ENCODE results near the gene IGSF8. TPM values are rescaled to one million over a fixed set of nuclear protein-coding genes. Genes with fewer than 3 reads are reported as not detected.

The IGSF8 gene
- total RNA-seq, 6 experiments from 2014 or later, result 9.6 to 12.9 (median 11.2) TPM

DNA sequence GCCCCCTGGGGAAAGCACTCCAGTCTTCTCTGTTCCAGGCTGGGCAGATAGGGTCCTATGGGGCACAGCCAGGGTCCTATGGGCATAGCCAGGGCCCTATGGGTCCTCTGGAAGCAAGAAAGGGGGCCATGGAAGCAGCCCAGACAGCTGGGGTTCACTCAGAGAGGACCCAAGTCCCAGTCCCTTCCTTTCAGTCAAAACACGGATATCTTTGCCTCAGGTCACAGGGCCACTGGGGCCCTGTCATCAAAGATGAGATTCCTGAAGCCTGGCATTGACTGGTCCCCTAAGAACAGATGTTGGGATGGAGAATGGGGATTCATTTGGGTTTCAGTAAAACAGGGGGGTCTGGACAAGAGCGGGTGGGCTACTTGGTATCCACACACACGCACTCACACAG lies 8.5 kb downstream of the IGSF8 start:
- no peaks in the 10 kb centered on the region for H3K9me3 Mint-ChIP-seq
- no peak for DNase-seq
- peaks cover 14% of the 10 kb centered on the region for H3K27me3 Mint-ChIP-seq (ENCODE audit: insufficient read depth)
- TF ChIP-seq, protein P1, sequence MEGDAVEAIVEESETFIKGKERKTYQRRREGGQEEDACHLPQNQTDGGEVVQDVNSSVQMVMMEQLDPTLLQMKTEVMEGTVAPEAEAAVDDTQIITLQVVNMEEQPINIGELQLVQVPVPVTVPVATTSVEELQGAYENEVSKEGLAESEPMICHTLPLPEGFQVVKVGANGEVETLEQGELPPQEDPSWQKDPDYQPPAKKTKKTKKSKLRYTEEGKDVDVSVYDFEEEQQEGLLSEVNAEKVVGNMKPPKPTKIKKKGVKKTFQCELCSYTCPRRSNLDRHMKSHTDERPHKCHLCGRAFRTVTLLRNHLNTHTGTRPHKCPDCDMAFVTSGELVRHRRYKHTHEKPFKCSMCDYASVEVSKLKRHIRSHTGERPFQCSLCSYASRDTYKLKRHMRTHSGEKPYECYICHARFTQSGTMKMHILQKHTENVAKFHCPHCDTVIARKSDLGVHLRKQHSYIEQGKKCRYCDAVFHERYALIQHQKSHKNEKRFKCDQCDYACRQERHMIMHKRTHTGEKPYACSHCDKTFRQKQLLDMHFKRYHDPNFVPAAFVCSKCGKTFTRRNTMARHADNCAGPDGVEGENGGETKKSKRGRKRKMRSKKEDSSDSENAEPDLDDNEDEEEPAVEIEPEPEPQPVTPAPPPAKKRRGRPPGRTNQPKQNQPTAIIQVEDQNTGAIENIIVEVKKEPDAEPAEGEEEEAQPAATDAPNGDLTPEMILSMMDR (IDR thresholded peaks at IDR 0.05), result no peak
- no peak overlapping the region for H3K27ac Mint-ChIP-seq
- no peak overlapping the region for H3K4me3 Mint-ChIP-seq
- H3K36me3 Mint-ChIP-seq (ENCODE audit: low read depth), result no peaks in the 10 kb centered on the region
- H3K4me1 Mint-ChIP-seq (ENCODE audit: low read depth), result no peaks in the 10 kb centered on the region

DNA sequence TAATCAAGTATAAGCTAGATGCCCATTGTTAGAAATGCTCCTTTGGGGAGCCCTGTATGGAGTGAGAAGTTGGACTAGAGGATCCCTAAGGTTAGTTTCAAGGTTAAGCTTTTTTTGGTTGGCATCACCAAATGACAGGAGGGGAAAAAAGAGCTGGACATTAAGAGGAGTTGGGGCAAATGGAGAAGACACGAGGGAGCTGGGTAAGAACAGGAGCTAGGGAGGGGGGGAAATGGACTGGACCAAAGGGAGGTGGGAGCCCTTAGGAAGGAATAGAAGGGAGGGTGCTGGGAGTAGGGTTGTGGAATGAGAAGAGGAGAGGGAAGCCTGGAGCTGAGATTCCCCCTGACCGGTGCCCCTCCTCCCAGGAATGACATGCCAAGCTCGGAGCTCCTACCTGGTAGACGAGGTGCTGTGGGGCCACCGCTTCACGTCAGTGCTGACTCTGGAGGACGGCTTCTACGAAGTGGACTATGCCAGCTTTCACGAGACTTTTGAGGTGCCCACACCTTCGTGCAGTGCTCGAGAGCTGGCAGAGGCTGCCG lies 11.2 kb downstream of the IGSF8 start:
- no peak overlapping the region for H3K4me3 Mint-ChIP-seq
- TF ChIP-seq, protein P1 (IDR thresholded peaks at IDR 0.05), result no peak
- no peaks in the 10 kb centered on the region for H3K4me1 Mint-ChIP-seq (ENCODE audit: low read depth)
- no peaks in the 10 kb centered on the region for H3K36me3 Mint-ChIP-seq (ENCODE audit: low read depth)
- no peak for DNase-seq
- H3K27ac Mint-ChIP-seq, result no peak overlapping the region
- peaks cover 23% of the 10 kb centered on the region for H3K27me3 Mint-ChIP-seq (ENCODE audit: insufficient read depth)
- H3K9me3 Mint-ChIP-seq, result no peaks in the 10 kb centered on the region

DNA sequence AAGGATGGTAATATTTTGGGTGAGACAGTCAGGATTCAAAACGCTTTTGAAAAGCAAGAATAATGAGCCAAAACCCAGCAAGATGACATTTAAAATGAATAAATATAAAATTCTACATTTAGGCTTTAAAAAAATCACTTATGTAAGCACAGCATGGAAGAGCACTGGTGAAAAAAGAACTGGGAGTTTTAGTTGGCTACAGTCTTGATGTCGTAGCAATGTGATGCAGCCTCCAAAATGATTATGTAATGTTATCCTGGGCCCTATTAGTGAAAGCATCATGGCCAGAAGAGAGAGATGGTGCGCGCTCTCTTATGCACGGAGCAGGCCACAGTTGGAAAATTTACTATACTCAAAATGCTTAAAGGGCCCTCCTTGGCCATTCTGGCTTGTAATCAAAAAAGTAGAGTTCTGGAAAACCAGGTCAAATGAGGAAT lies 11.9 kb downstream of the IGSF8 start:
- H3K36me3 Mint-ChIP-seq (ENCODE audit: low read depth), result no peaks in the 10 kb centered on the region
- no peak overlapping the region for H3K27ac Mint-ChIP-seq
- H3K4me1 Mint-ChIP-seq (ENCODE audit: low read depth), result no peaks in the 10 kb centered on the region
- H3K9me3 Mint-ChIP-seq, result no peaks in the 10 kb centered on the region
- peaks cover 26% of the 10 kb centered on the region for H3K27me3 Mint-ChIP-seq (ENCODE audit: insufficient read depth)
- TF ChIP-seq, protein P1 (IDR thresholded peaks at IDR 0.05), result no peak
- no peak overlapping the region for H3K4me3 Mint-ChIP-seq
- no peak for DNase-seq

DNA sequence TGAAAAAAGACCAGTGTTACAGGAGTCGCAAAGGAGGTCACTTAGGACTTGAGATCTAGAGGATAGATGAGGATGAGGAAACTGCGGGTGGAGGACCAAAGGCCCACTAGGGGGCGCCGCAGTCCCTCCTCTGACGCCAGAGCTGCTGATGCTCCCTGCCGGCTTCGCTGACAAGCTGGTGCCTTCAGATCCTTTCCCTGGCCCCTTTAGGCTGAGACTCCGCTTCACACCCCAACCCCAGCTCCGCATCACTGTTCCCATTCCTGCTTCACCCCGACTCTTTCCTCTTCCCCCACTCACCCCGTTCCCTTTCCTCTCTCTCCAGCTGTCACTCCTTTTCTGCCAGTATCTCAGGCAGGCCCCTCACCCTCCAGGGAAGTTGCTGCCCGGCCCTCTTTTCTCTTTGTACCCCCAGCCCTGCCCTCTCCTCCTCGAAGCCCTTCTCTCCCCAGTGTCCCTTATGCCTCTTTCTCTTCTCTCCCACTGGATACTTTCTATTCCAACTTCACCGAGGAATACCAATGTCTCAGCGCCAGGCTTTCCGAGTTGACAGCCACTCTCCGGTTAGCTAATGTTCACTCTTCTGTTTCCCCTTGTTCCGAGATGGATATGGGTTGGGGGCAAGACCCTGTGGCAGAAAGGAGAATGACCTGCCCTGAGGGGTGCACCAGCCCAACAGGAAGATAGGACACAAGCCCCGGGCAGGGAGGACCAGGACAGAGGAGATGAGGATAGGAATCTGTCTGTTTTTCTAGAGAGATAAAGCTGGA lies 12.5 kb downstream of the IGSF8 start:
- H3K27me3 Mint-ChIP-seq (ENCODE audit: insufficient read depth), result peaks cover 31% of the 10 kb centered on the region
- H3K36me3 Mint-ChIP-seq (ENCODE audit: low read depth), result no peaks in the 10 kb centered on the region
- H3K4me3 Mint-ChIP-seq, result no peak overlapping the region
- no peak overlapping the region for H3K27ac Mint-ChIP-seq
- peaks cover 6% of the 10 kb centered on the region for H3K4me1 Mint-ChIP-seq (ENCODE audit: low read depth)
- no peaks in the 10 kb centered on the region for H3K9me3 Mint-ChIP-seq
- TF ChIP-seq, protein P1 (IDR thresholded peaks at IDR 0.05), result peak; percentile 90
- peak; percentile 38 for DNase-seq

DNA sequence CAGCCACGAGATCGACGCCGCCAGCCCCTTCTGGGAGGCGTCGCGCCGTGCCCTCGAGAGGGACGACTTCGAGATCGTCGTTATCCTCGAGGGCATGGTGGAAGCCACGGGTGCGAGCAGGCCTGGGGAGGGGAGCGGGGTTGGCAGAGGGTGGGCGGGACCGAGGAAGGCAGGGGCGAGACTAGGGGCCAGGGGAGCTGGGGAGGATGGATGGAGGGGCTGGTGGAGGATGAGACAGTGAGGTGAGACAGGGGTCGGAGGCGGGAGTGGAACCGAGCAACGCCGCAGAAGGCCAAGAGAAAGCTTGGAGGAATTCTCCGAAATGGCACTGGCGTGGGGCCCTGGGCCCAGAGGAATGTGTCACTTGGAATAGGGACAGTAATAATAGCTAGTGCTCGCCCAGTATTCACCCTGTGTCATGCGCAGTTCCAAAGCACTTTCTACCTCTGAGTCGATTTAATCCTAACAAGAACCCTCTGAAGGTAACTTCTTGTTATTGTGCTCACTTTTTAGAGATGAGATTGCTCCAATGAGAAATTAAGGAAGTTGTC lies 13.6 kb downstream of the IGSF8 start:
- no peaks in the 10 kb centered on the region for H3K9me3 Mint-ChIP-seq
- H3K27ac Mint-ChIP-seq, result no peak overlapping the region
- peaks cover 39% of the 10 kb centered on the region for H3K27me3 Mint-ChIP-seq (ENCODE audit: insufficient read depth)
- TF ChIP-seq, protein P1 (IDR thresholded peaks at IDR 0.05), result no peak
- peaks cover 8% of the 10 kb centered on the region for H3K4me1 Mint-ChIP-seq (ENCODE audit: low read depth)
- H3K4me3 Mint-ChIP-seq, result no peak overlapping the region
- no peak for DNase-seq
- no peaks in the 10 kb centered on the region for H3K36me3 Mint-ChIP-seq (ENCODE audit: low read depth)
